Measurements from ENCODE around the gene EHMT2. TPM values are rescaled to one million over a fixed set of nuclear protein-coding genes. Genes with fewer than 3 reads are reported as not detected.

Gene EHMT2
- total and polyA plus RNA-seq, 2 of the 13 experiments (the other 11 are each of a cell fraction or from before 2014, with no cell fraction given) = 55.2 to 69.2 TPM

DNA sequence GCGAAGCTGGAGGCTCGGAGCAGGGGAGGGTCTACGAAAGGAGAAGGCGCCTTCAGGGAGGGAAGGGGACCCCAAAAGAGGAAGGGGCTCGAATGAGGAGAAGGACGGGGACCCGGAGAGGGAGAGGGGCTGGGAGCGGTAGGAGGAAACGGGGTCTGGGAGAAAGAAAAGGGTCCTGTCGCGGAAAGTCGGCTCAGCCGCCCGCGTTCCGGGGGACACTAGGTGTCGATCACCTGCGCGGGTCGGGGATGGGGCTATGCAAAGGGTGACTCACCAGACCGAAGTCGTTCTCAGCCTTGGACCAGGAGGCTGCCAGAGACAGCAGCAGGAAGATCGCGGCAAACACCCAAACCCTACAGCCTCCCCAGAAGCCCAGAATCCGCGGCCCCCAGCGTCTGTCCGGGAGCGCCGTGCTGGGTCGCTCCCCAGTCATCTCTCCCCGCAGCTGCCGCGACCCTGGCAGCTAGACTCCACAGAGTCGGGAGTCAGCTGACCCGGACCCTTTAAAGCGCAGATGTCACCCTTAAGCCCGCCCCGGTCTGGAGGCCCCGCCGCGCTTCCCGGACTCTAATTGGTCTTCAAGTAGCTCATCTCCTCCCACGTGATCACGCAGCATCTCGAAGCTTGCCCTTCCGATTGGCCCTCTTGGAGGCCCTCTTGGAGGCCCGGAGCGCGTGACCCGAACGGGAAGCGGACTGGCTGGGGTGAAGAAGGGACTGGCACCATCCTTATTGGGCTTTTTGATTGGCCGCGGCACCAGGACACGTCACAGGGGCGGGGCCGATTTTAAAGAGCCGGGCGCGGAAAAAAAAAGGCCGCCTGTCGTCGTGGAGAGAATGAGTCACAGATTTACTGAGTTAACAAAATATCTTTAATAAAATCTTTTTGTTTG, 34.9 kb downstream of the EHMT2 start, which contains the start of gene NEU1 (continued):
- peak; percentile 94 for TF ChIP-seq ZSCAN9 (CRISPR knock-in tag; IDR thresholded peaks at IDR 0.05; ENCODE audit: borderline replicate concordance)
- TF ChIP-seq, protein P1, sequence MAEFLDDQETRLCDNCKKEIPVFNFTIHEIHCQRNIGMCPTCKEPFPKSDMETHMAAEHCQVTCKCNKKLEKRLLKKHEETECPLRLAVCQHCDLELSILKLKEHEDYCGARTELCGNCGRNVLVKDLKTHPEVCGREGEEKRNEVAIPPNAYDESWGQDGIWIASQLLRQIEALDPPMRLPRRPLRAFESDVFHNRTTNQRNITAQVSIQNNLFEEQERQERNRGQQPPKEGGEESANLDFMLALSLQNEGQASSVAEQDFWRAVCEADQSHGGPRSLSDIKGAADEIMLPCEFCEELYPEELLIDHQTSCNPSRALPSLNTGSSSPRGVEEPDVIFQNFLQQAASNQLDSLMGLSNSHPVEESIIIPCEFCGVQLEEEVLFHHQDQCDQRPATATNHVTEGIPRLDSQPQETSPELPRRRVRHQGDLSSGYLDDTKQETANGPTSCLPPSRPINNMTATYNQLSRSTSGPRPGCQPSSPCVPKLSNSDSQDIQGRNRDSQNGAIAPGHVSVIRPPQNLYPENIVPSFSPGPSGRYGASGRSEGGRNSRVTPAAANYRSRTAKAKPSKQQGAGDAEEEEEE (CRISPR knock-in tag; IDR thresholded peaks at IDR 0.05; ENCODE audit: borderline replicate concordance) = peak; percentile 93; the same call in 1 of the 2 replicates
- peak; percentile 65 for TF ChIP-seq ZKSCAN8 (CRISPR knock-in tag; IDR thresholded peaks at IDR 0.05; ENCODE audit: borderline replicate concordance)
- no peak for TF ChIP-seq CERS6 (CRISPR knock-in tag; IDR thresholded peaks at IDR 0.05)
- TF ChIP-seq NFYB (CRISPR knock-in tag; IDR thresholded peaks at IDR 0.05) = peak; percentile 97
- peak; percentile 75 for TF ChIP-seq MXD4 (CRISPR knock-in tag; IDR thresholded peaks at IDR 0.05)
- TF ChIP-seq, protein P2, sequence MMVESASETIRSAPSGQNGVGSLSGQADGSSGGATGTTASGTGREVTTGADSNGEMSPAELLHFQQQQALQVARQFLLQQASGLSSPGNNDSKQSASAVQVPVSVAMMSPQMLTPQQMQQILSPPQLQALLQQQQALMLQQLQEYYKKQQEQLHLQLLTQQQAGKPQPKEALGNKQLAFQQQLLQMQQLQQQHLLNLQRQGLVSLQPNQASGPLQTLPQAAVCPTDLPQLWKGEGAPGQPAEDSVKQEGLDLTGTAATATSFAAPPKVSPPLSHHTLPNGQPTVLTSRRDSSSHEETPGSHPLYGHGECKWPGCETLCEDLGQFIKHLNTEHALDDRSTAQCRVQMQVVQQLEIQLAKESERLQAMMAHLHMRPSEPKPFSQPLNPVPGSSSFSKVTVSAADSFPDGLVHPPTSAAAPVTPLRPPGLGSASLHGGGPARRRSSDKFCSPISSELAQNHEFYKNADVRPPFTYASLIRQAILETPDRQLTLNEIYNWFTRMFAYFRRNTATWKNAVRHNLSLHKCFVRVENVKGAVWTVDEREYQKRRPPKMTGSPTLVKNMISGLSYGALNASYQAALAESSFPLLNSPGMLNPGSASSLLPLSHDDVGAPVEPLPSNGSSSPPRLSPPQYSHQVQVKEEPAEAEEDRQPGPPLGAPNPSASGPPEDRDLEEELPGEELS (CRISPR knock-in tag; IDR thresholded peaks at IDR 0.05) = peak; percentile 48; the same call in 1 of the 2 replicates
- peak; percentile 78 for TF ChIP-seq MNT (IDR thresholded peaks at IDR 0.05)
- peak; percentile 22; the same call in 1 of the 2 replicates for TF ChIP-seq ARHGAP35 (CRISPR knock-in tag; IDR thresholded peaks at IDR 0.05; ENCODE audit: borderline replicate concordance)
- TF ChIP-seq ISL2 (CRISPR knock-in tag; IDR thresholded peaks at IDR 0.05) = peak; percentile 72; the same call in 1 of the 2 replicates
- TF ChIP-seq PRDM4 (CRISPR knock-in tag; IDR thresholded peaks at IDR 0.05; ENCODE audit: borderline replicate concordance) = no peak
- TF ChIP-seq, protein P3, sequence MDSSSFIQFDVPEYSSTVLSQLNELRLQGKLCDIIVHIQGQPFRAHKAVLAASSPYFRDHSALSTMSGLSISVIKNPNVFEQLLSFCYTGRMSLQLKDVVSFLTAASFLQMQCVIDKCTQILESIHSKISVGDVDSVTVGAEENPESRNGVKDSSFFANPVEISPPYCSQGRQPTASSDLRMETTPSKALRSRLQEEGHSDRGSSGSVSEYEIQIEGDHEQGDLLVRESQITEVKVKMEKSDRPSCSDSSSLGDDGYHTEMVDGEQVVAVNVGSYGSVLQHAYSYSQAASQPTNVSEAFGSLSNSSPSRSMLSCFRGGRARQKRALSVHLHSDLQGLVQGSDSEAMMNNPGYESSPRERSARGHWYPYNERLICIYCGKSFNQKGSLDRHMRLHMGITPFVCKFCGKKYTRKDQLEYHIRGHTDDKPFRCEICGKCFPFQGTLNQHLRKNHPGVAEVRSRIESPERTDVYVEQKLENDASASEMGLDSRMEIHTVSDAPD (CRISPR knock-in tag; IDR thresholded peaks at IDR 0.05) = peak; percentile 2; the same call in 1 of the 2 replicates
- no peak for TF ChIP-seq SNRNP70 (IDR thresholded peaks at IDR 0.05; ENCODE audit: low read depth, low read length)

Data from HepG2 (cell line).